Stimulated activated CD4-positive, alpha-beta T cell treated with anti-CD3 and anti-CD28 coated beads, Interleukin-15, amount 100 ng/mL, for 24 hours (primary cell): ENCODE measurements around the gene RHOT1.
"Not testable (repeated sequence)": the region's sequence is repeated elsewhere in the genome, so short reads cannot be mapped to it uniquely, and the experiment has no call there.

Experiments
- DNase-seq: peaks from one replicate; pipeline ENCODE4 v3.0.0-alpha.2; 2020

Gene RHOT1

GRCh38 chr17:32124985-32125847 lies 17.1 kb upstream of the RHOT1 start:
- no peak for DNase-seq

GRCh38 chr17:32125848-32126153 lies 16.5 kb upstream of the RHOT1 start:
- DNase-seq: no peak

GRCh38 chr17:32126325-32126724 lies 16.0 kb upstream of the RHOT1 start:
- DNase-seq: no peak

- DNase-seq: no peak
Observed at GRCh38 chr17:32126746-32127145, 15.6 kb upstream of the RHOT1 start.

GRCh38 chr17:32127158-32127897 lies 15.0 kb upstream of the RHOT1 start:
- peak; percentile 89 for DNase-seq

GRCh38 chr17:32128470-32128869 lies 13.8 kb upstream of the RHOT1 start:
- not testable (repeated sequence) for DNase-seq

GRCh38 chr17:32135497-32136117 lies 6.7 kb upstream of the RHOT1 start:
- DNase-seq: peak; percentile 46

- no peak for DNase-seq
Observed at GRCh38 chr17:32136856-32137255, 5.4 kb upstream of the RHOT1 start.

GRCh38 chr17:32139504-32139903 lies 2.8 kb upstream of the RHOT1 start:
- DNase-seq: not testable (repeated sequence)

GRCh38 chr17:32141258-32141657 lies 1.0 kb upstream of the RHOT1 start:
- DNase-seq: no peak

- no peak for DNase-seq
Observed at GRCh38 chr17:32141679-32142037, 644 bp upstream of the RHOT1 start.

GRCh38 chr17:32142857-32143526 lies 690 bp downstream of the RHOT1 start:
- DNase-seq: peak; percentile 47

GRCh38 chr17:32143527-32143870 lies 1.2 kb downstream of the RHOT1 start:
- no peak for DNase-seq

- DNase-seq: not testable (repeated sequence)
Observed at GRCh38 chr17:32144442-32144841, 2.1 kb downstream of the RHOT1 start.

- no peak for DNase-seq
Observed at GRCh38 chr17:32148351-32148750, 6.0 kb downstream of the RHOT1 start.

- no peak for DNase-seq
Observed at GRCh38 chr17:32150358-32150757, 8.1 kb downstream of the RHOT1 start.

- no peak for DNase-seq
Observed at GRCh38 chr17:32152130-32152529, 9.8 kb downstream of the RHOT1 start.

- no peak for DNase-seq
Observed at GRCh38 chr17:32155896-32156295, 13.6 kb downstream of the RHOT1 start.

GRCh38 chr17:32156656-32157055 lies 14.4 kb downstream of the RHOT1 start:
- no peak for DNase-seq

- no peak for DNase-seq
Observed at GRCh38 chr17:32157225-32157624, 14.9 kb downstream of the RHOT1 start.

GRCh38 chr17:32158870-32159585 lies 16.7 kb downstream of the RHOT1 start:
- no peak for DNase-seq

GRCh38 chr17:32159586-32160438 lies 17.5 kb downstream of the RHOT1 start:
- no peak for DNase-seq
